ENCODE data around the gene CTSW.

CTSW gene

GRCh38 chr11:65855927-65856363, 23.7 kb upstream of the CTSW start:
- DNase-seq (ENCODE audit: low spot score), result no peak

GRCh38 chr11:65856689-65857499, 22.7 kb upstream of the CTSW start:
- peak; percentile 81 for DNase-seq (ENCODE audit: low spot score)

GRCh38 chr11:65857500-65857852, 22.2 kb upstream of the CTSW start:
- no peak for DNase-seq (ENCODE audit: low spot score)

GRCh38 chr11:65857853-65858680, 21.6 kb upstream of the CTSW start, which contains the start of gene CFL1:
Gene CFL1, minus strand, starts transcription at chr11:65858180. Its CDS starts 81 bp downstream, at chr11:65858099.
- peak; percentile 97 for DNase-seq (ENCODE audit: low spot score)

GRCh38 chr11:65858681-65859087, 21.0 kb upstream of the CTSW start:
- no peak for DNase-seq (ENCODE audit: low spot score)

GRCh38 chr11:65859095-65859811, 20.4 kb upstream of the CTSW start:
- peak; percentile 96 for DNase-seq (ENCODE audit: low spot score)

GRCh38 chr11:65859812-65860277, 19.8 kb upstream of the CTSW start:
- DNase-seq (ENCODE audit: low spot score), result no peak

- peak; percentile 92 for DNase-seq (ENCODE audit: low spot score)
Observed at GRCh38 chr11:65860278-65861164, 19.1 kb upstream of the CTSW start, which contains the start of gene MUS81. Gene MUS81, plus strand, starts transcription at chr11:65860433. Its CDS starts 321 bp downstream, at chr11:65860754.

- no peak for DNase-seq (ENCODE audit: low spot score)
Observed at GRCh38 chr11:65861165-65861505, 18.5 kb upstream of the CTSW start.

GRCh38 chr11:65861533-65862183, 18.0 kb upstream of the CTSW start:
- no peak for DNase-seq (ENCODE audit: low spot score)

GRCh38 chr11:65862191-65862735, 17.4 kb upstream of the CTSW start:
- no peak for DNase-seq (ENCODE audit: low spot score)

- DNase-seq (ENCODE audit: low spot score), result no peak
Observed at GRCh38 chr11:65862941-65863888, 16.4 kb upstream of the CTSW start.

- DNase-seq (ENCODE audit: low spot score), result no peak
Observed at GRCh38 chr11:65863889-65864705, 15.5 kb upstream of the CTSW start.

GRCh38 chr11:65864706-65865471, 14.7 kb upstream of the CTSW start:
- no peak for DNase-seq (ENCODE audit: low spot score)

- no peak for DNase-seq (ENCODE audit: low spot score)
Observed at GRCh38 chr11:65865550-65866172, 14.0 kb upstream of the CTSW start.

- no peak for DNase-seq (ENCODE audit: low spot score)
Observed at GRCh38 chr11:65866509-65867283, 12.9 kb upstream of the CTSW start.
